Neural progenitor cell (in vitro differentiated cells): ENCODE measurements around the gene CXCL14. TPM values are rescaled to one million over a fixed set of nuclear protein-coding genes. Genes with fewer than 3 reads are reported as not detected.

Experiments
- DNase-seq: peaks from one replicate; pipeline ENCODE4 v3.0.0-alpha.2; 2016; ENCODE audit warnings: low spot score
- H2AFZ ChIP-seq: fragments of 200-600 bp; sonication (generic); replicated peaks from 2 replicates; pipeline ENCODE4 v1.6.1; 2016; ENCODE audit warnings: antibody characterized with exemption
- H3F3A ChIP-seq: fragments of 200-600 bp; sonication (generic); 2 replicates; pipeline ENCODE4 v1.6.1; 2016; ENCODE audit warnings: antibody characterized with exemption, low read depth
- H3K27ac ChIP-seq: fragments of 200-600 bp; sonication (generic); 2 replicates; pipeline ENCODE4 v1.5.1; 2016; ENCODE audit warnings: mild to moderate bottlenecking
- H3K27me3 ChIP-seq: fragments of 200-600 bp; sonication (generic); 2 replicates; pipeline ENCODE4 v1.6.1; 2016; ENCODE audit warnings: mild to moderate bottlenecking, moderate library complexity
- H3K36me3 ChIP-seq: fragments of 200-600 bp; sonication (generic); 2 replicates; pipeline ENCODE4 v1.5.1; 2016
- H3K4me1 ChIP-seq: fragments of 200-600 bp; sonication (generic); 2 replicates; pipeline ENCODE4 v1.6.1; 2016; ENCODE audit warnings: mixed run types
- H3K4me2 ChIP-seq: fragments of 200-600 bp; sonication (generic); 2 replicates; pipeline ENCODE4 v1.6.1; 2016
- H3K4me3 ChIP-seq: fragments of 200-600 bp; sonication (generic); 2 replicates; pipeline ENCODE4 v1.5.1; 2016
- H3K79me2 ChIP-seq: fragments of 200-600 bp; sonication (generic); 2 replicates; pipeline ENCODE4 v1.6.1; 2016; ENCODE audit warnings: low read depth
- H3K9ac ChIP-seq: fragments of 200-600 bp; sonication (generic); 2 replicates; pipeline ENCODE4 v1.6.1; 2016
- H3K9me3 ChIP-seq: fragments of 200-600 bp; sonication (generic); 2 replicates; pipeline ENCODE4 v1.5.1; 2016; ENCODE audit warnings: low read depth
- H4K20me1 ChIP-seq: fragments of 200-600 bp; sonication (generic); 2 replicates; pipeline ENCODE4 v1.6.1; 2016; ENCODE audit warnings: low read depth
- H3K27ac Mint-ChIP-seq: 3 replicates; pipeline ENCODE4 v1.8.0; 2021; ENCODE audit warnings: mixed read lengths
- H3K27me3 Mint-ChIP-seq: 2 replicates; pipeline ENCODE4 v1.8.0; 2022; ENCODE audit warnings: low read depth, mild to moderate bottlenecking, inconsistent platforms, moderate library complexity, mixed read lengths; ENCODE audit not compliant: insufficient read depth
- H3K36me3 Mint-ChIP-seq: 3 replicates; pipeline ENCODE4 v1.8.0; 2021; ENCODE audit warnings: mixed read lengths
- H3K4me1 Mint-ChIP-seq: 3 replicates; pipeline ENCODE4 v1.8.0; 2021; ENCODE audit warnings: mixed read lengths
- H3K4me3 Mint-ChIP-seq: 3 replicates; pipeline ENCODE4 v1.8.0; 2021; ENCODE audit warnings: mild to moderate bottlenecking, moderate library complexity, mixed read lengths
- H3K9me3 Mint-ChIP-seq: 3 replicates; pipeline ENCODE4 v1.8.0; 2020; ENCODE audit warnings: mixed read lengths
- EZH2 ChIP-seq: fragments of 200-600 bp; sonication (generic); IDR thresholded peaks from 2 replicates; pipeline ENCODE4 v1.6.1; 2017; ENCODE audit warnings: antibody characterized with exemption, mild to moderate bottlenecking, moderate library complexity
- EZH2phosphoT487 ChIP-seq: fragments of 200-600 bp; sonication (generic); IDR thresholded peaks from 2 replicates; pipeline ENCODE4 v1.6.1; 2017; ENCODE audit warnings: antibody characterized with exemption
- total RNA-seq: library from RNA; depleted of rRNA; stranded (reverse); fragments of >200 nt; gene quantifications from 2 replicates; pipeline ENCODE4 v1.2.3, GENCODE V29; 2015; ENCODE audit warnings: low replicate concordance
- TF ChIP-seq, protein P1 (sequence below): fragments of 200-600 bp; sonication (generic); IDR thresholded peaks from 2 replicates; pipeline ENCODE4 v1.5.1; 2017; ENCODE audit warnings: antibody characterized with exemption, mild to moderate bottlenecking

The CXCL14 gene
- total RNA-seq, 1 donor from 2014 or later = 0.45 TPM

DNA sequence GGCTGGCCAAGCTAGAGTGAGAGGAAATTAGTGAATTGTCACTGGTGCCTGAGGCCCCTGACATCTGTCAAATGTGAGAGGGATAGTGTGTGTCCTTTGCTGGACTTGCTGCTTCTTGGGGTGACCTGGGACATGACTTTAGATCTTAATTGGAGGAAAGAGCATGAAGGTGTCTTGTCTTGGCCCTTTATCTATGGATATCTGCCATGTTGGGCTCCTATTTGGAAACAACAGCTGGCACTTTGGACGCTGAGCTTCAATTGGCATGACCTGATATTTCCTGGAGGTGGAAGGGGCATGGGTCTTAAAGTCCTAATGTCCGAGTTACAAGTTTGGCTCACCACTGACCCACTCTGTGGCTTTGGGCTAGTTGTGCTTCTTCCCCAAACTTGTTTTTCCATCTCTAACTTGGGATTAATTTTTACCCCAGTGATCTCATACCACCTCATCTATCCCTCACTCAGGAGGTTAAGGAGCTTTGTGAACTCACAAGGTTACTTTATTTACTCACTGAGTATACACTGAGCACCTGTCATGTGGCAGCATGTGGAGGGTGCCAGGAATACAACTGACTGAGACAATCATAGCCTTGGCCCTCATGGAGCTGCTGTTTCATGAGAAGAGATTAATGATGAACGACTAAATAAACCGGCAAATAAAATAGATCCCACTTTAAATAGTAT is 30.1 kb upstream of the CXCL14 start:
- Histone ChIP-seq H3K27ac (no peak overlapping the region), H3K4me1 (peaks cover 13% of the 10 kb centered on the region), H3K4me3 (no peak overlapping the region), H3K79me2 (no peaks in the 10 kb centered on the region), H3K36me3 (no peaks in the 10 kb centered on the region), H3F3A (peaks cover 2% of the 10 kb centered on the region), H2AFZ (no peak overlapping the region), H3K4me2 (no peak overlapping the region), H3K9me3 (no peaks in the 10 kb centered on the region), H3K9ac (no peak overlapping the region), H4K20me1 (peaks cover 3% of the 10 kb centered on the region), H3K27me3 (no peaks in the 10 kb centered on the region)
- H3K4me1 Mint-ChIP-seq = peaks cover 6% of the 10 kb centered on the region
- no peak overlapping the region for H3K4me3 Mint-ChIP-seq
- peaks cover 3% of the 10 kb centered on the region for H3K27me3 Mint-ChIP-seq
- H3K9me3 Mint-ChIP-seq = no peaks in the 10 kb centered on the region
- TF ChIP-seq EZH2phosphoT487 = no peak
- TF ChIP-seq, protein P1, sequence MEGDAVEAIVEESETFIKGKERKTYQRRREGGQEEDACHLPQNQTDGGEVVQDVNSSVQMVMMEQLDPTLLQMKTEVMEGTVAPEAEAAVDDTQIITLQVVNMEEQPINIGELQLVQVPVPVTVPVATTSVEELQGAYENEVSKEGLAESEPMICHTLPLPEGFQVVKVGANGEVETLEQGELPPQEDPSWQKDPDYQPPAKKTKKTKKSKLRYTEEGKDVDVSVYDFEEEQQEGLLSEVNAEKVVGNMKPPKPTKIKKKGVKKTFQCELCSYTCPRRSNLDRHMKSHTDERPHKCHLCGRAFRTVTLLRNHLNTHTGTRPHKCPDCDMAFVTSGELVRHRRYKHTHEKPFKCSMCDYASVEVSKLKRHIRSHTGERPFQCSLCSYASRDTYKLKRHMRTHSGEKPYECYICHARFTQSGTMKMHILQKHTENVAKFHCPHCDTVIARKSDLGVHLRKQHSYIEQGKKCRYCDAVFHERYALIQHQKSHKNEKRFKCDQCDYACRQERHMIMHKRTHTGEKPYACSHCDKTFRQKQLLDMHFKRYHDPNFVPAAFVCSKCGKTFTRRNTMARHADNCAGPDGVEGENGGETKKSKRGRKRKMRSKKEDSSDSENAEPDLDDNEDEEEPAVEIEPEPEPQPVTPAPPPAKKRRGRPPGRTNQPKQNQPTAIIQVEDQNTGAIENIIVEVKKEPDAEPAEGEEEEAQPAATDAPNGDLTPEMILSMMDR = no peak
- no peak for TF ChIP-seq EZH2
- DNase-seq = no peak
- H3K27ac Mint-ChIP-seq = no peak overlapping the region
- no peaks in the 10 kb centered on the region for H3K36me3 Mint-ChIP-seq

- peaks cover 5% of the 10 kb centered on the region for H3K27me3 Mint-ChIP-seq
- H3K4me1 Mint-ChIP-seq = peaks cover 6% of the 10 kb centered on the region
Measured at GRCh38 chr5:135608361-135608760, 29.6 kb upstream of the CXCL14 start.

GRCh38 chr5:135606431-135606830 is 27.6 kb upstream of the CXCL14 start:
- H2AFZ ChIP-seq = no peak overlapping the region
- H3K27ac ChIP-seq = no peak overlapping the region
- H3K27me3 ChIP-seq = no peaks in the 10 kb centered on the region
- H4K20me1 ChIP-seq = peaks cover 3% of the 10 kb centered on the region
- H3K4me2 ChIP-seq = no peak overlapping the region
- H3K9me3 Mint-ChIP-seq = no peaks in the 10 kb centered on the region
- no peak overlapping the region for H3K27ac Mint-ChIP-seq
- no peak overlapping the region for H3K4me3 Mint-ChIP-seq
- TF ChIP-seq, protein P1 = no peak
- TF ChIP-seq EZH2phosphoT487 (no peak), EZH2 (no peak)
- H3K4me3 ChIP-seq = no peak overlapping the region
- peaks cover 6% of the 10 kb centered on the region for H3K4me1 Mint-ChIP-seq
- no peaks in the 10 kb centered on the region for H3K9me3 ChIP-seq
- no peaks in the 10 kb centered on the region for H3K79me2 ChIP-seq
- H3K36me3 ChIP-seq = no peaks in the 10 kb centered on the region
- H3K27me3 Mint-ChIP-seq = peaks cover 5% of the 10 kb centered on the region
- H3K36me3 Mint-ChIP-seq = no peaks in the 10 kb centered on the region
- DNase-seq = peak; percentile 22
- H3K4me1 ChIP-seq = peaks cover 26% of the 10 kb centered on the region
- H3K9ac ChIP-seq = no peak overlapping the region
- peaks cover 15% of the 10 kb centered on the region for H3F3A ChIP-seq

More at GRCh38 chr5:135608361-135608760, 29.6 kb upstream of the CXCL14 start:
- Mint-ChIP-seq H3K9me3 (no peaks in the 10 kb centered on the region), H3K27ac (no peak overlapping the region), H3K4me3 (no peak overlapping the region), H3K36me3 (no peaks in the 10 kb centered on the region)
- H3K4me1 ChIP-seq = peaks cover 18% of the 10 kb centered on the region
- no peaks in the 10 kb centered on the region for H3K9me3 ChIP-seq
- H3K9ac ChIP-seq = no peak overlapping the region
- TF ChIP-seq, protein P1 = no peak
- TF ChIP-seq EZH2phosphoT487 (no peak), EZH2 (no peak)
- H4K20me1 ChIP-seq = peaks cover 3% of the 10 kb centered on the region
- H3K4me3 ChIP-seq = no peak overlapping the region
- H3K79me2 ChIP-seq = no peaks in the 10 kb centered on the region
- peaks cover 8% of the 10 kb centered on the region for H3F3A ChIP-seq
- H2AFZ ChIP-seq = no peak overlapping the region
- no peak overlapping the region for H3K27ac ChIP-seq
- H3K36me3 ChIP-seq = no peaks in the 10 kb centered on the region
- no peak overlapping the region for H3K4me2 ChIP-seq
- DNase-seq = no peak
- H3K27me3 ChIP-seq = no peaks in the 10 kb centered on the region
